ENCODE data around the gene MAPK10. TPM values are rescaled to one million over a fixed set of nuclear protein-coding genes. Genes with fewer than 3 reads are reported as not detected.

The MAPK10 gene
- polyA plus RNA-seq, 3 donors: 0.36 TPM; not detected in 2

DNA sequence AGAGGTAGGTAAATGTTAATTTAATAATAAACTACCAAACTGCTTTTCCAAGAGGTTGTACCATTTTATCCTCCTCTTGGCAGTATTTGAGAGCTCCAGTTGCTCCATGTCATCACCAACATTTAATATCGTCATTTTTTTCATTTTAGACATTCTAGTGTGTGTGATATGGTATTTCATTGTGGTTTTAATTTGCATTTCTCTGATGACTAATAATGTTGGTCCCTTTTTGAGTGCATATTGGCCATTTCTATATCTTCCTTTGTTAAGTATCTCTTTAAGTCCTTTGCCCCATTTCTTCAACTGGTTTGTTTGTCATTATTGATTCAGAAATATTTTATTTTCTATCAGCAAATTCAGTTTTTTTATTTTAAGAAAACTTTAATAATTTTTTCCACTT is 88.8 kb downstream of the MAPK10 start:
- no CpG with 5 or more reads among the region's 1 CpG for WGBS (ENCODE audit: insufficient coverage)
- H3K27me3 ChIP-seq (ENCODE audit: control insufficient read depth in 2 of 2, insufficient read depth in 2 of 2, low read length in 2 of 2): no peaks in the 10 kb centered on the region

DNA sequence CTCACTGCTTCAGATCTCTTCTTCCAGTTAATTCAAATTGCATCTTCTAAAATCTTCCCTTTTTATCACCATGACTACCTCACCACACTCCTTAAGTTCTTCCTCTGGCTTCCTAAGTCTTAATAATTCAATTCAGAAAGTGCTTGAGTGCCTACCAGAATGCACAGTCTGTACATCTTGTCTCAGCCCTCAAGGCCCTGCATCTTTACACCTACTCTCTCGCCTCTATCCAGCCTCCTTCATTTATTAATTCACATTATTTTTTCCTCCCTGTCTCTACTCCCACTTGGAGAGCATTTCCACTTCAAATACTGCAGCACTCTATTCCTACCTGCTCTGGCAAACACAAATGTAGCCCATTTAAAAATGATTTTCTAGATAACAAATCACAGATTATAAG is 90.5 kb downstream of the MAPK10 start:
- H3K79me2 ChIP-seq (ENCODE audit: insufficient read depth, low read length): no peaks in the 10 kb centered on the region
- intact Hi-C loops (cut with micrococcal nuclease): no loop called here
- WGBS (ENCODE audit: insufficient coverage): 100% methylated on average over 1 of the region's 1 CpG
- no peaks in the 10 kb centered on the region for H3K36me3 ChIP-seq (replicated peaks in 1 of 2; ENCODE audit: control insufficient read depth in 1 of 2, insufficient read depth in 2 of 2, low read length in 2 of 2)
- Mint-ChIP-seq H3K27ac (no peak overlapping the region), H3K27me3 (ENCODE audit: low read depth in 3 of 3) (no peaks in the 10 kb centered on the region), H3K36me3 (no peaks in the 10 kb centered on the region), H3K4me3 (no peak overlapping the region), H3K4me1 (no peaks in the 10 kb centered on the region), H3K9me3 (peaks cover 0 to 3% (median under 1%) of the 10 kb centered on the region in 7 donors)
- H3K9me3 ChIP-seq (replicated peaks in 1 of 2; ENCODE audit: control insufficient read depth in 1 of 2, insufficient read depth in 1 of 2, low read length in 2 of 2): no peaks in the 10 kb centered on the region
- TF ChIP-seq, protein P1, sequence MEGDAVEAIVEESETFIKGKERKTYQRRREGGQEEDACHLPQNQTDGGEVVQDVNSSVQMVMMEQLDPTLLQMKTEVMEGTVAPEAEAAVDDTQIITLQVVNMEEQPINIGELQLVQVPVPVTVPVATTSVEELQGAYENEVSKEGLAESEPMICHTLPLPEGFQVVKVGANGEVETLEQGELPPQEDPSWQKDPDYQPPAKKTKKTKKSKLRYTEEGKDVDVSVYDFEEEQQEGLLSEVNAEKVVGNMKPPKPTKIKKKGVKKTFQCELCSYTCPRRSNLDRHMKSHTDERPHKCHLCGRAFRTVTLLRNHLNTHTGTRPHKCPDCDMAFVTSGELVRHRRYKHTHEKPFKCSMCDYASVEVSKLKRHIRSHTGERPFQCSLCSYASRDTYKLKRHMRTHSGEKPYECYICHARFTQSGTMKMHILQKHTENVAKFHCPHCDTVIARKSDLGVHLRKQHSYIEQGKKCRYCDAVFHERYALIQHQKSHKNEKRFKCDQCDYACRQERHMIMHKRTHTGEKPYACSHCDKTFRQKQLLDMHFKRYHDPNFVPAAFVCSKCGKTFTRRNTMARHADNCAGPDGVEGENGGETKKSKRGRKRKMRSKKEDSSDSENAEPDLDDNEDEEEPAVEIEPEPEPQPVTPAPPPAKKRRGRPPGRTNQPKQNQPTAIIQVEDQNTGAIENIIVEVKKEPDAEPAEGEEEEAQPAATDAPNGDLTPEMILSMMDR (IDR thresholded peaks at IDR 0.05): no peak
- H3K4me3 ChIP-seq (replicated peaks in 1 of 3; ENCODE audit: low read depth in 2 of 3, low read length in 3 of 3): no peak overlapping the region
- H4K20me1 ChIP-seq (ENCODE audit: insufficient read depth, low read length): no peaks in the 10 kb centered on the region
- H3K27me3 ChIP-seq (ENCODE audit: control insufficient read depth in 2 of 2, insufficient read depth in 2 of 2, low read length in 2 of 2): no peaks in the 10 kb centered on the region
- no peaks in the 10 kb centered on the region for H3K4me1 ChIP-seq (ENCODE audit: control insufficient read depth in 1 of 2, insufficient read depth in 2 of 2, low read length in 2 of 2)
- H3K9ac ChIP-seq (ENCODE audit: insufficient read depth, low read length, poor library complexity, severe bottlenecking): no peak overlapping the region
- H3K27ac ChIP-seq (ENCODE audit: low read depth in 1 of 2, low read length in 2 of 2): no peak overlapping the region
- H3K4me2 ChIP-seq (replicated peaks; ENCODE audit: extremely low read depth, low read length, poor library complexity, severe bottlenecking): no peak overlapping the region
- H2AFZ ChIP-seq (ENCODE audit: insufficient read depth, low read depth, low read length, poor library complexity, severe bottlenecking): no peak overlapping the region
- DNase-seq: no peak

More for the DNA sequence above, 88.8 kb downstream of the MAPK10 start:
- no peak overlapping the region for H3K4me3 ChIP-seq (replicated peaks in 1 of 3; ENCODE audit: low read depth in 2 of 3, low read length in 3 of 3)
- H3K4me1 ChIP-seq (ENCODE audit: control insufficient read depth in 1 of 2, insufficient read depth in 2 of 2, low read length in 2 of 2): no peaks in the 10 kb centered on the region
- H3K4me2 ChIP-seq (replicated peaks; ENCODE audit: extremely low read depth, low read length, poor library complexity, severe bottlenecking): no peak overlapping the region
- Mint-ChIP-seq H3K27me3 (ENCODE audit: low read depth in 3 of 3) (no peaks in the 10 kb centered on the region), H3K27ac (no peak overlapping the region), H3K36me3 (no peaks in the 10 kb centered on the region), H3K4me3 (no peak overlapping the region), H3K9me3 (peaks cover 0 to 3% (median 2%) of the 10 kb centered on the region in 7 donors), H3K4me1 (no peaks in the 10 kb centered on the region)
- H3K9me3 ChIP-seq (replicated peaks in 1 of 2; ENCODE audit: control insufficient read depth in 1 of 2, insufficient read depth in 1 of 2, low read length in 2 of 2): no peaks in the 10 kb centered on the region
- no peaks in the 10 kb centered on the region for H3K79me2 ChIP-seq (ENCODE audit: insufficient read depth, low read length)
- TF ChIP-seq, protein P1 (IDR thresholded peaks at IDR 0.05): no peak
- H4K20me1 ChIP-seq (ENCODE audit: insufficient read depth, low read length): no peaks in the 10 kb centered on the region
- H2AFZ ChIP-seq (ENCODE audit: insufficient read depth, low read depth, low read length, poor library complexity, severe bottlenecking): no peak overlapping the region
- no peak overlapping the region for H3K27ac ChIP-seq (ENCODE audit: low read depth in 1 of 2, low read length in 2 of 2)
- no peak overlapping the region for H3K9ac ChIP-seq (ENCODE audit: insufficient read depth, low read length, poor library complexity, severe bottlenecking)
- no peak for DNase-seq
- H3K36me3 ChIP-seq (replicated peaks in 1 of 2; ENCODE audit: control insufficient read depth in 1 of 2, insufficient read depth in 2 of 2, low read length in 2 of 2): no peaks in the 10 kb centered on the region
- intact Hi-C loops (cut with micrococcal nuclease): no loop called here
